Duodenal mucosa (tissue), 2 donors: ENCODE measurements around the gene CXCL1.

Experiments used
- H3K27ac ChIP-seq: one replicate; pipeline ENCODE4 v1.7.0; 2013; ENCODE audit warnings: low read depth, low read length
- H3K27me3 ChIP-seq, 2 donors: one replicate each; pipeline ENCODE4 v1.7.0; 2013; ENCODE audit warnings: low read length in 2 of 2, control low read depth in 1 of 2; ENCODE audit not compliant: insufficient read depth in 2 of 2, control insufficient read depth in 1 of 2
- H3K36me3 ChIP-seq, 2 donors: one replicate each; pipeline ENCODE4 v1.7.0; 2013; ENCODE audit warnings: low read length in 2 of 2, control low read depth in 1 of 2; ENCODE audit not compliant: insufficient read depth in 2 of 2, control insufficient read depth in 1 of 2
- H3K4me1 ChIP-seq, 2 donors: one replicate each; pipeline ENCODE4 v1.7.0; 2013; ENCODE audit warnings: low read length in 2 of 2, control low read depth in 1 of 2; ENCODE audit not compliant: insufficient read depth in 2 of 2, control insufficient read depth in 1 of 2
- H3K4me3 ChIP-seq, 2 donors: one replicate each; pipeline ENCODE4 v1.7.0; 2013; ENCODE audit warnings: low read length in 2 of 2, low read depth in 1 of 2
- H3K9ac ChIP-seq, 2 donors: one replicate each; pipeline ENCODE4 v1.7.0; 2013; ENCODE audit warnings: low read length in 2 of 2, low read depth in 1 of 2
- H3K9me3 ChIP-seq, 2 donors: one replicate each; pipeline ENCODE4 v1.7.0; 2013; ENCODE audit warnings: low read length in 2 of 2, control low read depth in 1 of 2; ENCODE audit not compliant: control insufficient read depth in 1 of 2

Gene CXCL1

GRCh38 chr4:73864365-73864764 lies 4.8 kb upstream of the CXCL1 start:
- H3K4me1 ChIP-seq: peaks cover 3 to 14% of the 10 kb centered on the region in 2 donors
- no peak overlapping the region for H3K9ac ChIP-seq
- no peaks in the 10 kb centered on the region for H3K27me3 ChIP-seq
- no peaks in the 10 kb centered on the region for H3K36me3 ChIP-seq
- no peak overlapping the region for H3K27ac ChIP-seq
- H3K4me3 ChIP-seq: no peak overlapping the region
- no peaks in the 10 kb centered on the region for H3K9me3 ChIP-seq

DNA sequence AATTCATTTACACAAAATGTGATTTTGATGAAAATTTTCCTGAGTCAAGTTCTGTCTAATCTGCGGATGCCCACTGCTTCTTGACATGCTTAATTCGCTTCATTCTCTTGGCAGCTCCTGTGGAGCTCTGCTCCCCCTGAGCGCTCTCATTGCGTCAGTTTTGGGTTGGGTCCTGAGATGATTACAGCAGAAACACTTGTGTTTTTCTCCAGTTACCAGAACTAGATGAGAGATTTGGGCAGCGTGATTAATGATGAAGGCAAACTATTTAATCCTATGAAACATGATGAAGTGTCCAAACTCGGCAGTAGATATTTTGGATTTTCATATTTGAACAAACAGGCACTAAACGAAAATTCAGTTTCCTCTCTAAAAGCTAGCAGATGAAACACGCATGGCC lies 4.2 kb upstream of the CXCL1 start:
- no peak overlapping the region for H3K27ac ChIP-seq
- H3K9ac ChIP-seq: no peak overlapping the region
- H3K4me1 ChIP-seq: peaks cover 3 to 10% of the 10 kb centered on the region in 2 donors
- H3K9me3 ChIP-seq: no peaks in the 10 kb centered on the region
- H3K27me3 ChIP-seq: no peaks in the 10 kb centered on the region
- H3K4me3 ChIP-seq: no peak overlapping the region
- H3K36me3 ChIP-seq: no peaks in the 10 kb centered on the region

GRCh38 chr4:73865431-73866096 lies 3.6 kb upstream of the CXCL1 start:
- Histone ChIP-seq H3K9ac (no peak overlapping the region), H3K36me3 (no peaks in the 10 kb centered on the region), H3K4me3 (no peak overlapping the region), H3K27me3 (no peaks in the 10 kb centered on the region), H3K4me1 (peaks cover 3 to 8% of the 10 kb centered on the region in 2 donors), H3K27ac (no peak overlapping the region), H3K9me3 (no peaks in the 10 kb centered on the region)

GRCh38 chr4:73866246-73866645 lies 2.9 kb upstream of the CXCL1 start:
- no peak overlapping the region for H3K4me3 ChIP-seq

GRCh38 chr4:73867783-73868182 lies 1.4 kb upstream of the CXCL1 start:
- no peak overlapping the region for H3K4me3 ChIP-seq
- H3K36me3 ChIP-seq: no peaks in the 10 kb centered on the region
- H3K27ac ChIP-seq: no peak overlapping the region
- peaks cover 3 to 8% of the 10 kb centered on the region in 2 donors for H3K4me1 ChIP-seq
- H3K9me3 ChIP-seq: no peaks in the 10 kb centered on the region
- no peaks in the 10 kb centered on the region for H3K27me3 ChIP-seq
- H3K9ac ChIP-seq: no peak overlapping the region

More at GRCh38 chr4:73866246-73866645, 2.9 kb upstream of the CXCL1 start:
- Histone ChIP-seq H3K36me3 (no peaks in the 10 kb centered on the region), H3K27ac (no peak overlapping the region), H3K9ac (no peak overlapping the region), H3K4me1 (peaks cover 3 to 8% of the 10 kb centered on the region in 2 donors), H3K9me3 (no peaks in the 10 kb centered on the region), H3K27me3 (no peaks in the 10 kb centered on the region)

GRCh38 chr4:73868206-73869129 lies 725 bp upstream of the CXCL1 start:
- H3K27ac ChIP-seq: no peak overlapping the region
- peaks cover 3 to 8% of the 10 kb centered on the region in 2 donors for H3K4me1 ChIP-seq
- H3K9ac ChIP-seq: peak overlapping the region; percentile 46 to 56

GRCh38 chr4:73870260-73870659 lies 1.1 kb downstream of the CXCL1 start:
- Histone ChIP-seq H3K4me3 (peak overlapping the region; percentile 70 to 74), H3K27ac (no peak overlapping the region), H3K9ac (peak overlapping the region in 1 of 2 donors; percentile 46), H3K4me1 (peaks cover 3 to 8% of the 10 kb centered on the region in 2 donors), H3K36me3 (no peaks in the 10 kb centered on the region), H3K9me3 (no peaks in the 10 kb centered on the region), H3K27me3 (no peaks in the 10 kb centered on the region)

More at GRCh38 chr4:73868206-73869129, 725 bp upstream of the CXCL1 start:
- Histone ChIP-seq H3K4me3 (peak overlapping the region; percentile 70 to 74), H3K27me3 (no peaks in the 10 kb centered on the region), H3K9me3 (no peaks in the 10 kb centered on the region), H3K36me3 (no peaks in the 10 kb centered on the region)

DNA sequence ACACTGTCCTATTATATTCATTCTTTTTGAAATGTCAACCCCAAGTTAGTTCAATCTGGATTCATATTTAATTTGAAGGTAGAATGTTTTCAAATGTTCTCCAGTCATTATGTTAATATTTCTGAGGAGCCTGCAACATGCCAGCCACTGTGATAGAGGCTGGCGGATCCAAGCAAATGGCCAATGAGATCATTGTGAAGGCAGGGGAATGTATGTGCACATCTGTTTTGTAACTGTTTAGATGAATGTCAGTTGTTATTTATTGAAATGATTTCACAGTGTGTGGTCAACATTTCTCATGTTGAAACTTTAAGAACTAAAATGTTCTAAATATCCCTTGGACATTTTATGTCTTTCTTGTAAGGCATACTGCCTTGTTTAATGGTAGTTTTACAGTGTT lies 1.6 kb downstream of the CXCL1 start:
- Histone ChIP-seq H3K9me3 (no peaks in the 10 kb centered on the region), H3K4me1 (peaks cover 3 to 6% of the 10 kb centered on the region in 2 donors), H3K36me3 (no peaks in the 10 kb centered on the region), H3K27ac (no peak overlapping the region), H3K4me3 (peak overlapping the region in 1 of 2 donors; percentile 70), H3K27me3 (no peaks in the 10 kb centered on the region), H3K9ac (no peak overlapping the region)

DNA sequence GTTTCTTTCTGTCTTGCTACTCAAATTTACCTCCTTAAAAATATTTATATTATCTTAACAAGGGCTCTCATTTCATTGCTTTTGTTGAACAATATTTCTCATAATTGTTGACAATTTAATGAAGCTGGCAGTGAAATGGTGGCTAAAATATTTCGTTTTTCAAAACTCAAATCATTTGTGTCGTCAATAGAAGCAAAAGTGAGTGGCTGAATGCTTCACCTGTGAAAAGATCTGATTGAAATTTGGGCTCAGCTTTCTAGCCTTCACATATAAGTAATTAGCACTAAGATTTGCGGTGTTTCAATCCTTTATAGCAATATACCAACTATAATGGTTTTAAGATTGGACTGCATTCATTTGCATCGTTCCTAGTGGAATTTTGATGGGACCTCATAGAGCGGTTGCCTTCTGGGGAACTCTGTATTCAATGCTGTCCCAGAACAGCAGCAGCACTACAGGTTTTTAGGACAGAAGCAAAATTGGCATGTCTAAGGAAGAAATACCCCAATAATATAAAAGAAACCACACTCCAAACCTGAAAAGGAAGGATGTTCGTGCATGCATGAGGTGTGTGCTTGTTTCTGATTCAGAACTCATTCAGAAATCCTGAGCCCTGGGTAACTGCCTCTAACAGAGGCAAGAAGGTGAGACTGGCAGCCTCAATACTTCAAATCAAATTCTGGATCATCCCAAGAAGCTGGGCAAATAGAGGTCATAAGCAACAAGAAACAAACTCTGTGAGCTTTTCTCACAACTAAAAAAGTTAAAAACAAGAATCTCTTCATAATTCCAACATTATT lies 2.5 kb downstream of the CXCL1 start:
- Histone ChIP-seq H3K9ac (no peak overlapping the region), H3K27ac (no peak overlapping the region), H3K4me1 (peaks cover 0 to 3% of the 10 kb centered on the region in 2 donors), H3K36me3 (no peaks in the 10 kb centered on the region), H3K4me3 (no peak overlapping the region), H3K27me3 (no peaks in the 10 kb centered on the region), H3K9me3 (no peaks in the 10 kb centered on the region)
